ENCODE measurements around the gene UGT1A6.

GRCh38 chr2:233796254-233796653 lies 103.6 kb downstream of the UGT1A6 start:
- TF ChIP-seq CREB1 (IDR thresholded peaks at IDR 0.05; ENCODE audit: low read depth) = no peak
- TF ChIP-seq RAD21 (IDR thresholded peaks at IDR 0.05; ENCODE audit: low read depth) = no peak
- no peak for TF ChIP-seq MAX (IDR thresholded peaks at IDR 0.05)
- TF ChIP-seq REST (IDR thresholded peaks at IDR 0.05; ENCODE audit: low read depth) = no peak
